ENCODE measurements around the gene CARD10.

DNA sequence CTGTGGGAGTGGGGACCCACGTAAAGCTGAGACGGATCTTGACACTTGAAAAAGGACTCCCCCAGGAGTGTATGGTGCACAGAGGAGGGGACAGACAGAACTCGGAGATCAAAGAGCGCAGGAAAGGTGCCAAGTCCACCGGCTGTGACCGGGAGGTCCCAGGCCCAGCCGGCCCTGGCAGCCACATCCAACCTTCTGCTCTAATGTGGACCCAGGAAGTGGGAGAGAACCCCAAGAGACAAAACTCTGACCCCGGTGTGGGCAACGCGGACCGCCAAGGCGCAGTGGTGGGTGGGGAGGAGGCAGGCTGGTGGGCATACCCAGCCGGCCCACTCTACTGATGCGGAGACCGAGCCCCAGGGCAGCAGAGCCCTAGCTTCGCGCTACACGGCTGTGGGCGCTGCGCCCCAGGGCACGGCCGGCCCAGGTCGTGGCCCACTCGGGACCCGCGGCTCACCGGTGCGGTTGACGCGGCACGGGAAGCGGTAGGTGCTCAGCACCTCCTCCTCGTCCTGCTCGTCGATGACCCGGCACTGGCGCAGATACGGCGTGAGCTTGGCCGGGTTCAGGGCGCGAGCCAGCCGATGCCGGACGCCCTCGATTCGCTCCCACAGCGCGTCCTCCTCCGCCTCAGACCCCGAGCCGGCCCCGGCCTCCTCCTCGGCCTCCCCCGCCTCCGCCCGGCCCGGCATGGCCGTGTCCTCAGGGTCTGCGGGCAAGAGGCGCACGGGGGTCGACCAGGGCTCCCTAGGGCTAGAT is 527 bp downstream of the CARD10 start:
- TF ChIP-seq CTCF (IDR thresholded peaks at IDR 0.05; ENCODE audit: low read depth, low read length) (no peak), EZH2phosphoT487 (IDR thresholded peaks at IDR 0.05; ENCODE audit: low read depth) (no peak)
